Lower leg skin (tissue), 4 donors: ENCODE results near the gene PRRT1. TPM values are rescaled to one million over a fixed set of nuclear protein-coding genes. Genes with fewer than 3 reads are reported as not detected.

Experiments
- DNase-seq, 2 donors: peaks; one replicate each; pipeline ENCODE4 v3.0.0-alpha.2; 2019; ENCODE audit warnings: low spot score in 2 of 2
- H3K4me3 ChIP-seq: fragments of 200-600 bp; sonication (generic); 2 replicates; pipeline ENCODE4 v1.5.1; 2017; ENCODE audit warnings: mild to moderate bottlenecking, low read depth; ENCODE audit not compliant: poor library complexity, severe bottlenecking
- CTCF ChIP-seq, 3 donors: fragments of 450-650 bp; IDR thresholded peaks; one replicate each; pipeline ENCODE4 v1.5.1; 2016; ENCODE audit warnings: antibody characterized with exemption in 3 of 3, mild to moderate bottlenecking in 3 of 3, moderate library complexity in 2 of 3
- POLR2A ChIP-seq, 2 donors: fragments of 450-650 bp; IDR thresholded peaks; one replicate each; pipeline ENCODE4 v1.6.1; 2016 to 2017; ENCODE audit warnings: antibody characterized with exemption in 2 of 2, mild to moderate bottlenecking in 1 of 2, moderate library complexity in 1 of 2
- WGBS, 2 donors: methylation state at CpG; one replicate each; pipeline ENCODE4 v1.1.5; 2018; 5-methylcytosine and 5-hydroxymethylcytosine counted together
- intact Hi-C: fragments of 100-400 bp; cut with DNase I; formaldehyde crosslinking; loops from one replicate; pipeline ENCODE4 v1.15.0; 2023; ENCODE audit warnings: low total_unique reads
- total RNA-seq, 4 donors: library from RNA; depleted of rRNA; stranded (reverse); fragments of >200 nt; gene quantifications; one replicate each; pipeline ENCODE4 v1.1.0, GENCODE V29; 2016

Gene PRRT1
- total RNA-seq, 4 donors from 2014 or later: 0.56 to 2.6 (median 0.94) TPM

- intact Hi-C loops: no loop called here
- no peak for DNase-seq
- no peak for TF ChIP-seq POLR2A (IDR thresholded peaks at IDR 0.05)
- no peak for TF ChIP-seq CTCF (IDR thresholded peaks at IDR 0.05)
- no peak within 1 kb of the TSS for H3K4me3 ChIP-seq
These were observed 12.6 kb upstream of the PRRT1 start, which contains the start of gene EGFL8 for GRCh38 chr6:32164295-32164694. Gene EGFL8, plus strand, starts transcription at chr6:32164595. Its CDS starts 1,571 bp downstream, at chr6:32166166.

DNA sequence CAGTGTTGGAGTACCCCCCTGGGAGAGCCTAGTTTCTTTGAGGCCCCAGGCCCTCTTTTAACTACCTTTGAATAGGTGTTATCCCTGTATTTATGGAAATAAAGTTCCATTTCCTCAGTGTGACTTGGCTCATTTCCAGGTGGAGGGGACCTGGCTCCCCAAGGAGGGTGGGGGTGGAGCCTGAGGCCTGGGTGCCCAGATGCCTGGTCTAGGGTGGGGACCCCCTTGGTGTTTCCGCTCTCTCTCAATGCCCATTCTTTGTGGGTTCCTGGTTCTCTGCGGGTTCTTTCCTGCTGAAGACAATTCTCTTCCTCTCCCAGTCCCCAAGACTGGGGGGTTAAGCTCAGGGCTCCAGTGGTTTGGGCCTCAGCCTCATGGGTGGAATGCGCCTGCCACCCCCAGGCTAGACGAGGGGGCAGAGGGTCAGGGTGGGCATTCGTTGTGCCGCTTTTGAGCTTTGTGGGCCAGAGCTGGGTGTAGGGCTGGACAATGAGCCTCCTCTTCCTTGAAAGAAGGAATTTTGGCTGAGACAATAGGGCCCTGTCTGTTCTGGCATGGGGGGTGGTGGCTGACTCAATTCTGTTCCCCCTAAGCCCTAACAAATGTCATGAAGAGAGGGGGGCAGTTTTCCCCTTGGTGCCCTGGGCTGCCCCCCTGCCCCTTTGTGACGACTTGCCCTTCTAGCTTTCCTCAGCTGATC, 12.0 kb upstream of the PRRT1 start:
- 74 to 82% methylated on average over 5 to 7 of the region's 7 CpGs for whole genome bisulfite sequencing, 2 donors
- H3K4me3 ChIP-seq: no peak overlapping the region
- intact Hi-C loops: no loop called here
- TF ChIP-seq POLR2A (IDR thresholded peaks at IDR 0.05) (no peak), CTCF (IDR thresholded peaks at IDR 0.05) (no peak)
- no peak for DNase-seq

DNA sequence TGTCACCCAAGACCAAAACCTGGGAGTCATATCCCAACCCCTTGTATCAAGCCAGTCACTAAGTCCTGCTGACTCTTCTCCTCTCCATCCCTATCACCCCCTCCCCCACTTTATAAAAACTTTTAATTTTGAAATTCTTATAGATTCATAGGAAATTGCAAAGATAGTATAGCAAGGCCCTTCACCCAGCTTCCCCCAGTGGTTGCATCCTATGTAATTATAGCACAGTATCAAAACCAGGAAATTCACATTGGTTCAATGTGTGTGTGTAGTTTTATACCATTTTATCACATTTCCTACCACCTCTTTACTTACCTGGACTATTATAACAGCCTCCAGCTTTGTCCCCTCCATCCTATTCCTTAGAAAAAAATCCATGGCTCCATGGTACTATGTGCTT, 6.3 kb upstream of the PRRT1 start:
- no peak overlapping the region for H3K4me3 ChIP-seq
- no peak for DNase-seq
- intact Hi-C loops: no loop called here
- TF ChIP-seq POLR2A (IDR thresholded peaks at IDR 0.05) (no peak), CTCF (IDR thresholded peaks at IDR 0.05) (no peak)

DNA sequence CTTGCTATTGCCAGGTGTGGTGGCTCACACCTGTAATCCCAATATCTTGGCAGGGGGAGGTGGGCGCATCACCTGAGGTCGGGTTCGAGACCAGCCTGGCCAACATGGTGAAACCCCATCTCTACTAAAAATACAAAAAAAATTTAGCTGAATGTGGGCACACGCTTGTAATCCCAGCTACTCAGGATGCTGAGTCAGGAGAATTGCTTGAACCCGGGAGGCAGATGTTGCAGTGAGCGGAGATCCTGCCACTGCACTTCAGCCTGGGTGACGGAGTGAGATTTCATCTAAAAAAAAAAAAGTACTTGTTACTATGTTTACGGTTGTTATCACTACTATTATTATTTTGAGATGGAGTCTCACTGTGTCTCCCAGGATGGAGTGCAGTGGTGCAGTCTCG, 5.2 kb upstream of the PRRT1 start:
- TF ChIP-seq POLR2A (IDR thresholded peaks at IDR 0.05) (no peak), CTCF (IDR thresholded peaks at IDR 0.05) (no peak)
- intact Hi-C loops: no loop called here
- no peak for DNase-seq
- no peak overlapping the region for H3K4me3 ChIP-seq
- 92 to 93% methylated on average over 9 of the region's 9 CpGs for WGBS, 2 donors

DNA sequence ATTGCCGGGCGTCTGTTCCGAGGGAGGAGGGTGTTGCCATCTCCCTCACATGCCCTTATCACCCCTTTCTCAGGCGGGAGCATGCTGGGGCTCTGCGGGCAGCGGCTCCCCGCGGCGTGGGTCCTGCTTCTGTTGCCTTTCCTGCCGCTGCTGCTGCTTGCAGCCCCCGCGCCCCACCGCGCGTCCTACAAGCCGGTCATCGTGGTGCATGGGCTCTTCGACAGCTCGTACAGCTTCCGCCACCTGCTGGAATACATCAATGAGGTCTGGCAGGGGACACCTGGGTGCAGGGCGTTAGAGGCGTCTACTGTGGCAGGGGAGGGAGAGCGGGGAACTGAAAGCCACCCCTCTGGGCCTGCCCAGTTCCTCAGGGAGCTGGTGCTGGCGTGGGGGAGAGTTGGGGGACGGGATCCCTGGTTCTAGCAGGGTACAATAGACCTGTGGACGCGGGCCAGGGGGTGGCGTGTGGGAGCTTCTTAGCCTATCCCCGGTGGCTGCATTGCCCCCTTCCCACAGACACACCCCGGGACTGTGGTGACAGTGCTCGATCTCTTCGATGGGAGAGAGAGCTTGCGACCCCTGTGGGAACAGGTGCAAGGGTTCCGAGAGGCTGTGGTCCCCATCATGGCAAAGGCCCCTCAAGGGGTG, 2.9 kb upstream of the PRRT1 start:
- TF ChIP-seq POLR2A (IDR thresholded peaks at IDR 0.05) (no peak), CTCF (IDR thresholded peaks at IDR 0.05) (peak in 1 of 3 donors; percentile 70)
- peak overlapping the region; percentile 76 for H3K4me3 ChIP-seq
- intact Hi-C loops: no loop called here
- no peak for DNase-seq
- WGBS, 2 donors: 6% methylated on average over 27 to 29 of the region's 34 CpGs
